Activated naive CD8-positive, alpha-beta T cell treated with anti-CD3 and anti-CD28 coated beads for 36 hours (primary cell): ENCODE data around the gene USP12. TPM values are rescaled to one million over a fixed set of nuclear protein-coding genes. Genes with fewer than 3 reads are reported as not detected.
A peak's percentile ranks its signal among the peaks of the same experiment; 100 is the strongest.
"Not testable (repeated sequence)": the region's sequence is repeated elsewhere in the genome, so short reads cannot be mapped to it uniquely, and the experiment has no call there.

Experiments used
- DNase-seq: peaks from one replicate; pipeline ENCODE4 v3.0.0; 2021
- H3K27ac Mint-ChIP-seq: one replicate; pipeline ENCODE4 v1.8.0; 2022; ENCODE audit warnings: mild to moderate bottlenecking, moderate library complexity, mixed read lengths
- H3K27me3 Mint-ChIP-seq: one replicate; pipeline ENCODE4 v1.8.0; 2022; ENCODE audit warnings: mild to moderate bottlenecking, mixed read lengths
- H3K36me3 Mint-ChIP-seq: one replicate; pipeline ENCODE4 v1.8.0; 2021; ENCODE audit warnings: mild to moderate bottlenecking, mixed read lengths
- H3K4me1 Mint-ChIP-seq: one replicate; pipeline ENCODE4 v1.8.0; 2021; ENCODE audit warnings: mixed read lengths
- H3K4me3 Mint-ChIP-seq: one replicate; pipeline ENCODE4 v1.8.0; 2022; ENCODE audit warnings: mild to moderate bottlenecking, moderate library complexity, mixed read lengths
- H3K9me3 Mint-ChIP-seq: one replicate; pipeline ENCODE4 v1.8.0; 2022; ENCODE audit warnings: mixed read lengths
- total RNA-seq, 2 experiments: library from RNA; stranded (reverse); gene quantifications; one replicate each; pipeline ENCODE4 v1.2.3, GENCODE V29; 2021

Gene USP12, protein sequence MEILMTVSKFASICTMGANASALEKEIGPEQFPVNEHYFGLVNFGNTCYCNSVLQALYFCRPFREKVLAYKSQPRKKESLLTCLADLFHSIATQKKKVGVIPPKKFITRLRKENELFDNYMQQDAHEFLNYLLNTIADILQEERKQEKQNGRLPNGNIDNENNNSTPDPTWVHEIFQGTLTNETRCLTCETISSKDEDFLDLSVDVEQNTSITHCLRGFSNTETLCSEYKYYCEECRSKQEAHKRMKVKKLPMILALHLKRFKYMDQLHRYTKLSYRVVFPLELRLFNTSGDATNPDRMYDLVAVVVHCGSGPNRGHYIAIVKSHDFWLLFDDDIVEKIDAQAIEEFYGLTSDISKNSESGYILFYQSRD
- total RNA-seq: 10 to 100 TPM; 48.4 to 48.9 TPM

DNA sequence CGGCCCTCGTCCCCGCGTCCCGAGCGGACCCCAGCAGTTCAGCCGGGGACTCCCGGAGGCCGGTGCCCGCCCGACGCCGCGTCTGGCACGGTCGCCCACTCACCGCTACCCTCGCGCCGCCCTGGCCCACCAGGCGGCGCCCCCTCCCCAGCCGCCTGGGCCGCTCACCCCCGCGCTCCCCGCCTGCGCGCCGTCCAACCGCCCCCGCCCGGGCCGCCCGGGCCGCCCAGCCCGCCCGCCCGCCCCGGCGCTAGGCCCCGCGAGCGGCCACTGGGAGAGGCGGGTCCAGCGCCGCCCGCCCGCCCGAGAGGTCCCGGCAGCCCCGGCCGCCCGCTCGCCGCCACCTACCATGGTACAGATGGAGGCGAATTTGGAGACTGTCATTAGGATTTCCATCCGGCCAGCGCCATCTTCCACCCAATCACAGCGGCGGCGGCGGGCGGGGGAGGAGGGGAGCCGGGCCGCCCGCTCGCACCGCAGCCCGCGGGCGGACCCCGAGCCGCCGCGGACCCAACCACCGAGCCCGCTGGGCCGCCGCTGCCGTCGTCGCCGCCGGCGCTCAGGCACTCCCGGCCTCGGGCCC, at the start of gene USP12:
USP12 (minus strand) TSS at position 568 of the 583 bp plus-strand sequence; CDS start at position 396, 172 bp downstream.
- H3K4me1 Mint-ChIP-seq: peaks cover 51% of the 10 kb centered on the region
- H3K9me3 Mint-ChIP-seq: no peaks in the 10 kb centered on the region
- H3K36me3 Mint-ChIP-seq: peaks cover 3% of the 10 kb centered on the region
- DNase-seq: peak; percentile 48
- no peaks in the 10 kb centered on the region for H3K27me3 Mint-ChIP-seq
- peak within 1 kb of the TSS; percentile 99 for H3K27ac Mint-ChIP-seq
- peak within 1 kb of the TSS; percentile 98 for H3K4me3 Mint-ChIP-seq

DNA sequence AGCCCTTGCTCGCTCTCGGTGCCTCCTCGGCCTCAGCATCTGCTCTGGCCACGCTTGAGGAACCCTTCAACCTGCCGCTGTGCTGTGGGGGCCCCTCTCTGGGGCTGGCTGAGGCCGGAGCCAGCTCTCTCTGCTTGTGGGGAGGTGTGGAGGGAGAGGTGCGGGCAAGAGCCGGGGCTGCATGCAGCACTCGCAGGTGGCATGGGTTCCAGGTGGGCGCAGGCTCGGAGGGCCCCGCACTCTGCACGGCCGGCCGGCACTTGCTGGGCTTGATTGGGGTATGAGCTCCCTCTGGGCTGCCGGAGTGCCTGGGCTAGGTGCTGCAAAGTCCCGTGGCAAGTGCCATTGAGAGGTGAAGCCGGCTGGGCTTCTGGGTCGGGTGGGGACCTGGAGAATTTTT, 48.0 kb upstream of the USP12 start:
- DNase-seq: no peak
- no peaks in the 10 kb centered on the region for H3K9me3 Mint-ChIP-seq
- H3K36me3 Mint-ChIP-seq: peaks cover 3% of the 10 kb centered on the region
- H3K4me3 Mint-ChIP-seq: no peak overlapping the region
- H3K4me1 Mint-ChIP-seq: no peaks in the 10 kb centered on the region
- H3K27ac Mint-ChIP-seq: no peak overlapping the region
- no peaks in the 10 kb centered on the region for H3K27me3 Mint-ChIP-seq

DNA sequence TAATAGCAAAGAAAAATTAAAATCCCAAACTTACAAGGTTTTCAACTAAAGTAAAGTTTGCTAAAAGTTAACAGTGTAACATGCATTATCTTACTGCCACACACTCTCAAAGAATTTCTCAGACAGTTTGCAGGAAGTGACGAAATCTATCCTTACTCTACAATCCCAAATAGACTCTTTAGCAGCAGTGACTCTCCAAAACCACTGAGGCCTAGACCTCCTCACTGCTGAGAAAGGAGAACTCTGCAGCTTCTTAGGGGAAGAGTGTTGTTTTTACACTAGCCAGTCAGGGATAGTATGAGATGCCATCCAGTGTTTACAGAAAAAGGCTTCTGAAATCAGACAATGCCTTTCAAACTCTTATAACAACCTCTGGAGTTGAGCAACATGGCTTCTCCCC, 47.2 kb upstream of the USP12 start:
- not testable (repeated sequence) for H3K4me1 Mint-ChIP-seq, H3K9me3 Mint-ChIP-seq, H3K27me3 Mint-ChIP-seq, H3K4me3 Mint-ChIP-seq, H3K27ac Mint-ChIP-seq, DNase-seq, H3K36me3 Mint-ChIP-seq

DNA sequence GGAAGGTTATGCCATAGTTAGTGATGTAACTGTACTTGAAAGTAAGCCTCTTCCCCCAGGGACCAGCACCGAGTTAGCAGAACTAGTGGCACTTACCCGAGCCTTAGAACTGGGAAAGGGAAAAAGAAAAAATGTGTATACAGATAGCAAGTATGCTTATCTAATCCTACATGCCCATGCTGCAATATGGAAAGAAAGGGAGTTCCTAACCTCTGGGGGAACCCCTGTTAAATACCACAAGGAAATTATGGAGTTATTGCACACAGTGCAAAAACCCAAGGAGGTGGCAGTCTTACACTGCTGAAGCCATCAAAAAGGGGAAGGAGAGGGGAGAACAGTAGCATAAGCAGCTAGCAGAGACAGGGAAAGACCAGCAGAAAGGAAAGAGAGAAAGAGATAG, 46.2 kb upstream of the USP12 start:
- H3K9me3 Mint-ChIP-seq, DNase-seq, H3K27me3 Mint-ChIP-seq, H3K4me1 Mint-ChIP-seq, H3K4me3 Mint-ChIP-seq, H3K27ac Mint-ChIP-seq, H3K36me3 Mint-ChIP-seq: not testable (repeated sequence)

DNA sequence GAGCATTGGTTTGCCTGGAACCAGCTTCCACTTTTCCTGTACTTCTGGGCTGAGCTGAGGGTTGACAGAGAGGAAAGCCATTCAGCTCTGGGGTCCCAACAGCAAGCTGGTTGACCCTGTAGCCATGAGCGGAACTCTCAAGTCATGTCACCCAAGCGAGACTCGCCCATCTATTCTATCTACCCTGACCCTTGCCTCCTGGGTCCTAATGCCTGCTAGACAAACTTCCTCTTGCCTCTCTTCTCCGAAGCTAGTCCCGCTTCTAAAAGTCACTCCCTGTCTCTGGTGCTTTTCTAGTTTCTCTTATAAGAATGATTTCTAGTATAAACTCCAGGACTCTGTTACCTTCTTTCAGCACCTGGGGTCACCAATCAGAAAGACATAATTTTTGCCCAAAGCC, 41.8 kb upstream of the USP12 start:
- H3K27ac Mint-ChIP-seq, H3K4me1 Mint-ChIP-seq, H3K9me3 Mint-ChIP-seq, H3K27me3 Mint-ChIP-seq, H3K4me3 Mint-ChIP-seq, DNase-seq, H3K36me3 Mint-ChIP-seq: not testable (repeated sequence)

DNA sequence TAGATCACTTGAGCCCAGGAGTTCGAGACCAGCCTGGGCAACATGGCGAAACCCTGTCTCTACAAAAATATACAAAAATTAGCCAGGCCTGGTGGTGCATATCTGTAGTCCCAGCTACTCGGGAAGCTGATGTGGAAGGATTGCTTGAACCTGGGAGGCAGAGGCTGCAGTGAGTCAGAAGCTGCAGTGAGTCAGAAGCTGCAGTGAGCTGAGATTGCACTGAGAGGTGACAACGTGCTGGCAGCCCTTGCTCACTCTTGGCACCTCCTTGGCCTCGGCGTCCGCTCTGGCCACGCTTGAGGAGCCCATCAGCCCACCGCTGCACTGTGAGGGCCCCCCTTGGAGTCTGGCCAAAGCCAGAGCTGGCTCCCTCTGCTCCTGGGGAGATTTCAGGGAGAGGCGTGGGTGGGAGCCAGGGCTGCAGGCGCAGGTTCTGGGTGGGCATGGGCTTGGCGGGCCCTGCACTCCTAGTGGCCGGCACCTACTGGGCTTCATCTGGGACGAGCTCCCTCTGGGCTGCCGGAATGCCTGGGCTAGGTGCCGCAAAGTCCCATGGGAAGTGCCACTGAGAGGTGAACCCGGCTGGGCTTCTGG, 40.3 kb upstream of the USP12 start:
- Mint-ChIP-seq H3K27ac (no peak overlapping the region), H3K4me3 (no peak overlapping the region), H3K27me3 (no peaks in the 10 kb centered on the region), H3K36me3 (peaks cover 4% of the 10 kb centered on the region), H3K4me1 (peaks cover 3% of the 10 kb centered on the region), H3K9me3 (peaks cover 5% of the 10 kb centered on the region)
- DNase-seq: no peak

DNA sequence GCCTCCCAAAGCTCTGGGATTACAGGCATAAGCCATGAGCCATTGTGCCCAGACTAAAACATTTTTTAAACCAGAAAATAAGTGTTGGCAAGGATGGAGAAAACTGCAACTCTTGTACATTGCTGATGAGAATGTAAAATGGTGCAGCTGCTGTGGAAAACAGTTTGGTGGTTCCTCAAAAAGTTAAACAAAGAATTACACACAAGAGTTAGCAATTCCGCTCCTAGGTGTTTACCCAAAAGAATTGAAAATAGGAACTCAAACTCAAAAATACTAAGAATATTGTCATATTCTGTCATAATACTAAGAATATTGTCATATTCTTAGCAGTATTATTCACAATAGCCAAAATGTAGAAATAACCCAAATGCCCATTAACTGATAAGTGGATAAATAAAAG, 39.7 kb upstream of the USP12 start:
- H3K27ac Mint-ChIP-seq: no peak overlapping the region

DNA sequence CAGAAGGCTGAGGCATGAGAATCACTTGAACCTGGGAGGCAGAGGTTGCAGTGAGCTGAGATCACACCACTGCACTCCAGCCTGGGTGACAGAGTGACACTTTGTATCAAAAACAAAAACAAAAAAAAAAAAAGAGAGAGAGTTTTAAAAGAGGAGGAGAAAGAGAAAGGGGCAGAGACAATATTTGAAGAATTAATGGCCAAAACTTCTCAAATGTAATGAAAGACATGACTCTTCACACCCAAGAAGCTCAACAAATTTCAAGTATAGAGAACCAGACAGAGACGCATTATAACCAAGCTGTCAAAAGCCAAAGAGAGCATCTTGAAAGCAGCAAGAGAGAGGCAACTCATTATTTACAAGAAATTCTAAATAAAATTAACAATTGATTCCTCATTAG, 36.9 kb upstream of the USP12 start:
- peaks cover 4% of the 10 kb centered on the region for H3K36me3 Mint-ChIP-seq
- no peak overlapping the region for H3K27ac Mint-ChIP-seq
- no peak for DNase-seq
- H3K27me3 Mint-ChIP-seq: no peaks in the 10 kb centered on the region
- H3K4me3 Mint-ChIP-seq: no peak overlapping the region
- H3K9me3 Mint-ChIP-seq: peaks cover 5% of the 10 kb centered on the region
- H3K4me1 Mint-ChIP-seq: peaks cover 3% of the 10 kb centered on the region

More for the DNA sequence above, 39.7 kb upstream of the USP12 start:
- no peak overlapping the region for H3K4me3 Mint-ChIP-seq
- H3K4me1 Mint-ChIP-seq: peaks cover 3% of the 10 kb centered on the region
- no peaks in the 10 kb centered on the region for H3K27me3 Mint-ChIP-seq
- peaks cover 5% of the 10 kb centered on the region for H3K9me3 Mint-ChIP-seq
- H3K36me3 Mint-ChIP-seq: peaks cover 4% of the 10 kb centered on the region
- DNase-seq: no peak

DNA sequence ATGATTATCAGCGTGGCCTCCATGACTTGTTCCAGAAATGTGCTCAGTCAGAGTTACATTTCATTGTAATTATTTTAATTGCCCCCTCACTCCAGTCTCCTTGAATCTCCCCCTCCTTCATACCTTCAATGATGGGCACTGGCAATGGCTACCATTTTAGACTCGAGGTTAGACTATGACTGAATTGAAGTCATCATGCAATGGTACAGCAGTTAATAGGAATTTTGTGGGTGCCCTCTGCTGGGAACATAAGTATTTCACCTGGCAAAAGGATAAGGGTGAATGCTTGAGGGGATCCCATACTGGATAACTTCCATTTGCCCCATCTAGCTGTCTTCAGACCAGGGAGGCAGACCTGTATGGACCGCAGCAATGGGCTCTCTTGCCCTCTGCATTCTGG, 32.2 kb upstream of the USP12 start:
- Mint-ChIP-seq H3K4me1 (peaks cover 3% of the 10 kb centered on the region), H3K27me3 (no peaks in the 10 kb centered on the region), H3K27ac (no peak overlapping the region), H3K4me3 (no peak overlapping the region), H3K9me3 (peaks cover 3% of the 10 kb centered on the region), H3K36me3 (no peaks in the 10 kb centered on the region)
- no peak for DNase-seq

DNA sequence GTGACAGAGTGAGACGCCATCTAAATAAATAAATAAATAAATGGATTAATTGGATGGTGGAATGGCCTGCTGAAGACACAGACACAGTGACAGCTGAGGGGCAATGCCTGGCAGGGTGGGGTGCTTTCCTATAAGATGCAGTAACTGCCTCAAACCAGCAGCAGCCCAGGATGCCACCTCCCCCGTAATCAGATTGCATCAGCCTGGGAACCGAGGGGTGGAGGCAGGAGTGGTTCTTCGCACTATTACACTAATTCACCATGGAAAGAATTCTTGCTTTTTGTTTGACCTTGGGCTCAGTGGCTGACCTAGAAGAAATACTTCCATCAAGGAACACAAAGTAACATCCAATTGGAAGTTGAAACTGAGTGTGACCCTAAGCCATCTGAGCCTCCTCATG, 31.6 kb upstream of the USP12 start:
- no peak overlapping the region for H3K4me3 Mint-ChIP-seq
- H3K36me3 Mint-ChIP-seq: no peaks in the 10 kb centered on the region
- DNase-seq: no peak
- no peaks in the 10 kb centered on the region for H3K9me3 Mint-ChIP-seq
- peaks cover 3% of the 10 kb centered on the region for H3K4me1 Mint-ChIP-seq
- H3K27me3 Mint-ChIP-seq: no peaks in the 10 kb centered on the region
- H3K27ac Mint-ChIP-seq: no peak overlapping the region

DNA sequence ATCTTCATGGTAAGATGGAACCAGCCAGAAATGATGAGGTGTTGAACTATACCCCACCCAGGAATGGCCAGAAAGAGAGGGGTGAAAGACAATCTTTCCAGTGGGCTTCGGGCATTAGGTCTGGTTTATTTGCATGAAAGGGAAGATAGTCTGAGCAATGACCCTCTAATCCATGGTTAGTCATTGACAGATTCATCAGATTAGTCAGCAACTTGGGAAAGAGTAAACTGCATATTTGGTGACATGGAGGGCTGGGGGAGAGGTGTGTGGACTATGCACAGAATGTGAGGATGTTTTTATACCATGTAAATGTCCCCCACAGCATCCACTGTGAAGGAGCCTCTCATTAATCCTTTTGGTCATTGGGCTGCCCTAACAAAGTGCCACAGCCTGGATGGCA, 30.1 kb upstream of the USP12 start:
- Mint-ChIP-seq H3K27me3 (no peaks in the 10 kb centered on the region), H3K9me3 (peaks cover 3% of the 10 kb centered on the region), H3K4me1 (peaks cover 3% of the 10 kb centered on the region), H3K36me3 (no peaks in the 10 kb centered on the region), H3K27ac (no peak overlapping the region), H3K4me3 (no peak overlapping the region)
- no peak for DNase-seq

DNA sequence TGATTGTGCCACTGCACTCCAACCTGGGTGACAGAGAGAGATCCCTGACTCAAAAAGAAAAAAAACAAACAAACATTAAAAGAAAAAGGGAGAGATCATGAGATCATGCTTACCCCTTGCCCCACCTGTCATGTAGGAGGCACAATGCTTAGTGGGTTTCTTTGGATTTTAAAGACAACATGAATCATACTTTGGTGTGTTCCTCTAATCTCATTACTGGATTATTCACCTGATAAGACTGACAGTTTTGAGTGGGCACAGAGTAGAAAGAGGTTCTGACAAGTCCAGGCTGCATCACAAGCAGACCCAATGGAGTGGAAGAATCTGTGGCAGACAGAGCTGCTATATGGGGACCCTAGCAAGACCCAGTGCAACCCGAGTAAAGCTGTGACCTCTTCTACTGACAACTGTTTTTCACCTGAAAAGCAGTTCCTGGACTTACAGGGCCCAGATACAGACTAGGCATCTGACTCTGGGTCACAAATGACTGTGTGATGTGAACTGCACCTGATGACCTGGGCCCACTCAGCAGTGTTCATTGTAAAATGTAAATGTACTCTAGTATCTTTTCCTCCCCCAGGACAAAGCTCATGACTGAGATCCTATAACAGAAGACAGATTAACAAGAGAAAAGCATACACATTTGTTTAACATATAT, 28.9 kb upstream of the USP12 start:
- no peak for DNase-seq
- Mint-ChIP-seq H3K27me3 (no peaks in the 10 kb centered on the region), H3K4me1 (peaks cover 3% of the 10 kb centered on the region), H3K9me3 (peaks cover 3% of the 10 kb centered on the region), H3K27ac (no peak overlapping the region), H3K36me3 (no peaks in the 10 kb centered on the region), H3K4me3 (no peak overlapping the region)

DNA sequence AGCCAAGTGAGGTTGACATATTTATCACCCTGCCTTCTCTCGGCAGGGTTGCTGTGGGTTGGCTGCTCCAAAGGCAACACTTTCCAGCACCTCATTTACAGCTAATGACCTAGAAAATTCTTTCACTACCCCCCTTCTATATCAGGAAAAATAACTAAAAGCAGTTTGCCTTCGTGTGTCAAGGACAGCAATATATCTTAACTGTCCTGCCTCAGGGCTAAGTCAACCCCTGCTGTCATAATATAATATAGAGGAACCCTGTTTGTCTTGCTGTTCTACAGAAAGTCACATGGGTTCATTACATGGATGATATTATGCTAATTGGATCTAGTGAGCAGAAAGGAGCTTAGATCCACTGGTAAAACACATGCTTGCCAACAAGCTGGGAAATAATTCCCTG, 28.1 kb upstream of the USP12 start:
- Mint-ChIP-seq H3K36me3 (no peaks in the 10 kb centered on the region), H3K4me1 (peaks cover 10% of the 10 kb centered on the region), H3K4me3 (no peak overlapping the region), H3K27me3 (no peaks in the 10 kb centered on the region), H3K27ac (no peak overlapping the region), H3K9me3 (peaks cover 3% of the 10 kb centered on the region)
- no peak for DNase-seq

DNA sequence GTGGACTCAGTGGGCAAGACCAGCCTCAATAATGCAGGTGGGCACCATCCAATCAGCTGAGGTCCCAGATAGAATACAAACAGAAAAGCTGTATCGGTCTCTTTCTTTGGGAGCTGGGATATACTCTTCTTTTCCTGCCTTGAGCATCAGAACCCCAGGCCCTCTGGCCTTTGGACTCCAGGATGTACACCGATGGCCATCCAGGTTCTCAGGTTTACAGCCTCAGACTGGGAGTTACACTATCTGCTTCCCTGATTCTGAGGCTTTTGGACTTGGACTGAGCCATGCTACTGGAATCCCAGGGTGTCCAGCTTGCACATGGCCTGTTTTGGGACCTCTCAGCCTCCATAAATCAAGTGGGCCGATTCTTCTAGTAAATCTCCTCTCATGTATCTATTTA, 27.6 kb upstream of the USP12 start:
- Mint-ChIP-seq H3K9me3 (peaks cover 3% of the 10 kb centered on the region), H3K4me1 (peaks cover 10% of the 10 kb centered on the region), H3K27ac (no peak overlapping the region), H3K36me3 (no peaks in the 10 kb centered on the region), H3K4me3 (no peak overlapping the region), H3K27me3 (no peaks in the 10 kb centered on the region)
- no peak for DNase-seq

DNA sequence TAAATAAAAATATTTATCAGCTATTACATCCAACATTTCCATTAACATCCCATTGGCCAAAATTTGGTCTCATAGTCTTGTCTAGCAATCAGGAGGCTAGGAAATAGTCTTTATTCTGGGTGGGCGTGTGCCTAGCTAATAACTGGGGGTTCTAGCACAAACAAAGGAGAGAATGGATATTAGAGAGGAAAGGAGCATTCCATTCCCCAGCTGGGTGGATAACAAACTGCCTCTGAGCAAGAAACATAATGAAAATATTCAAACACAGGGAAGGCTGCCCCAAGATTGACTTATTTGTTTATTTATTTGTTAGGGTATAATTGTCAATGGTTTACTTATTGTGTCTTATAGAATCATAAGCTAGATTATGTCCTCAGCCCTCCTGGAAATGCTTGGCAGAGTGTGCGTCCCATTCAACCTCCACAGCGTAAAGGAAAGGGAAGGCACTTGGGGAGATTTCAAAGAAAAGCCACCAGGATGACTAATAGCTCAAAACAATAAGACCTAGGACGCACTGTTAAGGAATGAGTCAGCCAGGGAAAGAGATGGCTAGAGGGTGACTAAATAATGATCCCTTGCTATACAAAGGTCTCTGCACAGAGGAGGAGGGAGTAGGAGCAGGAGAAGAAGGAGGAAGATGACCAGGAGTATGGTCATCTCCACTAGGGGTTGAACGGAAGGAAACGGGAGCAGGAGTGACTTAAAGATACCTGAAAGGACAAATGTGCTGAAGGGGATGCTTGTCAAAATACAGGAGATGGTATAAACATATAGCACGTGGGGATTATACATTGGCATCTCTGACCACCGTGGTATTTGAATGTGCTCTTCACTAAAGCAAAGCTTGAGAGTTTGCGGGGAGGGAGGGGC, 23.5 kb upstream of the USP12 start:
- Mint-ChIP-seq H3K4me3 (no peak overlapping the region), H3K27me3 (peaks cover 4% of the 10 kb centered on the region), H3K27ac (no peak overlapping the region), H3K9me3 (peaks cover 3% of the 10 kb centered on the region), H3K4me1 (peaks cover 7% of the 10 kb centered on the region), H3K36me3 (no peaks in the 10 kb centered on the region)
- DNase-seq: no peak
